GM21515 (cell line): ENCODE results near the gene OCA2.
"Not testable (repeated sequence)": the region's sequence is repeated elsewhere in the genome, so short reads cannot be mapped to it uniquely, and the experiment has no call there.

Source experiments
- ATAC-seq: cut with Tn5 transposase; IDR thresholded peaks from one replicate; pipeline ENCODE4 v1.9.1; 2021; ENCODE audit not compliant: unreplicated experiment

OCA2 gene

DNA sequence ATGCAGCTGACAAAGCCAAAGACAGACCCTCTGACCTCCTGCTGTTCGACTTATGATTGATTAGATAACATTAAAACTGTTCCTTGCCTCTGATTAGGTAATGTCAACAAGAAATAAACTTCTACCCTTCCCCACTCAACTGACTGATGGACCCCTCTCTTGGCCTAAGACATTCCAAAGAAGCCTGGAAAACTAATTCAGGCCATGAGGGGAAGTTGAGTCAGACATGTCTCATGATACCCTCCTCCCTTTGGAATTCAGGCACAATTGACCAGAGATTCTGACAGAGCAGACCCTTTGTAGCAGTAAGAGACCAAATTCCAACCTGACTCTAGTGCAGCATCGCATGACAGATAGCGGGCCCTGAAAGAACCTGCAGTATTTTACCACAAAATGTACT lies 354.5 kb downstream of the OCA2 start:
- ATAC-seq = no peak

GRCh38 chr15:27743638-27744037 lies 355.5 kb downstream of the OCA2 start:
- ATAC-seq = no peak

DNA sequence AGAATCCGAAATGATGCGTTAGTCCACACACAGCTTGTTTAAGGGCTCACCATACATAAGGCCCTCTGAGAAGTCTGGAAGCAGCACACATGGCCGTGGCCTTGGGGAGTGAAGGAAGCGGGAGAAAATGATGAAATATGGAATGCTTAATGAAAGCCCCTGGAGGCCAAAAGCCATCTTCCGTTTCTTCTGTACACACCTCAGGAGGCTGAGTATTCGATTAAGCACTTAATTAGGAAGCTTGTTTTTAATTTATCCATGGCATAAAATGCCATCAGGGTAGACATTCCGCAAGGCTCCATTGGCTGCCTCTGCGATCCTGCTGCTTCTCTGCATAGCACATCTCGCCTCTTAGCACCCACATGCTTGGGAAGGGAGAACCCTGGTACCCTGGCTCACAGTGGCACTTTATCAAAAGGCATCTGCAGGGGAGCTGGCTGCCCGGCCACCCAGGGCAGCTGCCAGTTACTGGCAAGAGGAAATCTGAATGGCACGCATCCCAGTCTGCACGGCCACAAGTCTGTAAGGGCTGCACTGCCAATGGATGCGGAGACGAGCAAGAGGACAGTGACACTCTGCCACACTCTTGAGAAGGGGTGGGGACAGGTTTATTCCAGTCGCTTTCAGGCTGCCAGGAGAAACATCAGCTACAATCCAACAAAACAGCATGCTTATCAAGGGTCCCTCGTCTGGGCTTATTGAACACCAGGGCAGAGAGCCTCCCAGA lies 356.2 kb downstream of the OCA2 start:
- no peak for ATAC-seq

- no peak for ATAC-seq
Measured at GRCh38 chr15:27741226-27741860, 357.8 kb downstream of the OCA2 start.

DNA sequence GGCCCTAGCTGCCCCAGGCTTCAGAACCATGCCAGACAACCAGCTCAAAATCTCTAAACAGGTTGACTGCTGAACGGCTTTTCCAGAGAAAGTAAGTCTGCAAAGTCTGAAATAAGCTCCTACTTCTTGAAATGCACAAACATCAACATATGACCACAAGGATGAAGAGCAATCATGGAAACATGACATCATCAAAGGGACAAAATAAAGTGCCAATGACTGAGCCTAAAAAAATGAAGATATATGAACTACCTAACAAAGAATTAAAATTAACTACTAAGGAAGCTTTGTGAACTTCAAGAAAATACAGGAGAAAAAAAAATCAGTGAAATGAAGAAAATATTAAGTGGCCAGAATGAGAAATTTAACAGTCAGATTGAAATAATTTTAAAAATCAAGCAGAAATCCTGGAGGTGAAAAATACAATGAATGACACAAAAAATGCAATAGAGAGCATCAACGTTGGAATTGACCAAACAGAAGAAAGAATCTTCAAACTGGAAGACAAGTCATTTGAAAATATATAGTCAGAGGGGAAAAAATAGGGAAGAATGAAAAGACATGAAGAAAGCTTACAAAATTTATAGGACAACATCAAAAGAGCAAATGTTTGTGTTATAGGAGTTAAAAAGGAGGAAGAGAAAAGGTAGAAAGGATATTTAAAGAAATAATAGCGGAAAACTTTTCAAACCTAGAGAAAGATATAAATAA lies 364.2 kb downstream of the OCA2 start:
- ATAC-seq = no peak

GRCh38 chr15:27731776-27732175 lies 367.3 kb downstream of the OCA2 start:
- ATAC-seq = no peak

DNA sequence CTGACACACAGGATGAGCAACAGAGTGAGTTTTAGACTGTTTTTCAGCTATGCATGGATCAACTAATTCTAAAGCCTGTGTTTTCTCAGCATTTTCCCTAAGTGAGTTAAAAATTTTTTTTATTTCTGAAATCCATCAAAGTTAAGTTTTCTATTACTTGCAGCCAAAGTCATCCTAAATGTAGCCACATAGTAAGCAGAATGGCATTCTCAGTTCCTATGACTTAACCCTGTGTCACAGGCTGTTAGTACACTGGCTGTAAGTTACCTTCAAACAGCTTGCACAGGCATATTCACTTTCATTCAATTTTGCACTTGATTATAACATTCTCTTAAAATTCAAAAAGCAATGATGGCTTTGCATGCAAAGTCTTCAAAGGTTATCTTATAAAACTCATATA lies 368.2 kb downstream of the OCA2 start:
- ATAC-seq = no peak

GRCh38 chr15:27725731-27726130 lies 373.4 kb downstream of the OCA2 start:
- ATAC-seq = no peak

DNA sequence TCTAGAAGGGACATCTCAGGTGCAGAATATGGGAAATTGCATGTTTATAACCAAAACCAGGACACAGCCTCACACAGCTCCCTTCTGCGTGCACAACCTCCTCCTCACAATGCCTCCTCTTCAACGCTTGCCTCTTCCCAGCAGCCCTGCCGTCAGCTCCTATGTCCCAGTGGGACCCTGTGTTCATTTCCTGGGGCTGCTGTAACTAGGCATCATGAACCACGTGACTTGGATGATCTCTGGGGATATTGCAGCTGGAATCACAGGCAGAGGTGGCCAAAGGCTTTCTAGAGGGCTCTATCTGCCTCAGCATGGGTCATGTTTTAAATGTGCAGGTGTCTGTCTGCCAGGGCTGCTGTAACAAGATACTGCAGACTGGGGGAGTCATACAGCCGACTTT lies 375.3 kb downstream of the OCA2 start:
- ATAC-seq = no peak

- ATAC-seq = no peak
Measured at GRCh38 chr15:27722102-27722501, 377.0 kb downstream of the OCA2 start.

DNA sequence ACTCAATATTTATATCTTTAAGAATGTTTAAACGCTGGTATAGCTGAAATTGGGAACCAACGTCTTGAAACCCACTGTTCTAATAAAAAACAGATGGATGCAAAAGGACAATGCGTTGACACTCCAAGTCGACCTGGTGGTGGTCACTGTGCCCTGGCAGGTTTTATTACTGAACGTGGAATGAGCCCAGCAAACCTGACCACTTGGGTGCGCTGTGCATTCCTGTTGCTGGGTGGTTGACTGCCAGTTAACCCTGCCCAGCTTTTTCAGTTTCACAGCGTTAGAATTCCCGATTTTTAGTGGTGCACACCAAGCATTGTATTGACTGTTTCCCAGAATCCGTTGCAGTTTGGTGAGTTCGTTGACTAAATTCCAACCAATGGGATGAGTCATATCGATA lies 384.4 kb downstream of the OCA2 start:
- ATAC-seq = no peak

DNA sequence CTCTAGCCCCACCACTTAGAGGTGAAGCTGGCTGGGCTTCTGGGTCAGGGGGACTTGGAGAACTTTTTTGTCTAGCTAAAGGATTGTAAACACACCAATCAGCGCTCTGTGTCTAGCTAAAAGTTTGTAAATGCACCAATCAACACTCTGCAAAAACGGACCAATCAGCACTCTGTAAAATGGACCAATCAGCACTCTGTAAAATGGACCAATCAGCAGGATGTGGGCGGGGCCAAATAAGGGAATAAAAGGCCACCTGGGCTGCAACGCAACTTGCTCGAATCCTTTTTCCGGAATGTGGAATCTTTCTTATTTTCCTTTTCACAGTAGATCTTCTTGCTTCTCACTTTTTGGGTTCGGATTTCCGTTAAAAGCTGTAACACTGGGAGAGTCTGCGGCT lies 385.3 kb downstream of the OCA2 start:
- ATAC-seq = not testable (repeated sequence)

GRCh38 chr15:27707257-27707656 lies 391.9 kb downstream of the OCA2 start:
- ATAC-seq = no peak

- no peak for ATAC-seq
Measured at GRCh38 chr15:27706300-27706699, 392.8 kb downstream of the OCA2 start.

DNA sequence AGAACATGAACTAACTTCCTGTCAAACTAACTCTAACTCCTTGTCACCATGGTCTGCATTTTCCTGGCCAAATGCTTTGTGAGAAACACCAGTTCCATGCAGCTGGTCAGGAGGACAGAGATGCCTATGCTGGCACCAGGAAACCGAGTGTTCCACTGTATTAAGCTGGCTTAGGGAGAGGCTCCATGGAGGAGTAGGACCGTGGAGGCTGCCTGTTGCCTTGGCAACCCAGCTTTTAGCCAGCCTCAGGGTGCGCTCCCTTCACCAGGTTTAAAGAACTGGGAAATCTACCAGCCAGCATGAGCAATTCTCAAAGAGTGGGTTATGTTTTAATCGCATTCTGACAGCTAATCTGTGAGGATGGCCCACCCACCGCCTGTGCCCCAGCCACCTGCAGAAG lies 394.1 kb downstream of the OCA2 start:
- no peak for ATAC-seq
